KOPT-K1 (cell line): ENCODE results near the gene TACR2.
"Not testable (repeated sequence)": the region's sequence is repeated elsewhere in the genome, so short reads cannot be mapped to it uniquely, and the experiment has no call there.

Experiments used
- H3K27ac ChIP-seq: fragments of 200-600 bp; sonication (generic); 2 replicates; pipeline ENCODE4 v1.5.1; 2016; ENCODE audit warnings: antibody characterized with exemption, mild to moderate bottlenecking, low read depth, low read length; ENCODE audit not compliant: poor library complexity, severe bottlenecking
- H3K36me3 ChIP-seq: fragments of 200-600 bp; sonication (generic); 2 replicates; pipeline ENCODE4 v1.5.1; 2017; ENCODE audit warnings: antibody characterized with exemption, mild to moderate bottlenecking, low read length, moderate library complexity; ENCODE audit not compliant: insufficient read depth
- H3K9me3 ChIP-seq: fragments of 200-600 bp; sonication (generic); 2 replicates; pipeline ENCODE4 v1.5.1; 2017; ENCODE audit warnings: antibody characterized with exemption, low read length, mild to moderate bottlenecking; ENCODE audit not compliant: insufficient read depth, poor library complexity, severe bottlenecking

Gene TACR2

DNA sequence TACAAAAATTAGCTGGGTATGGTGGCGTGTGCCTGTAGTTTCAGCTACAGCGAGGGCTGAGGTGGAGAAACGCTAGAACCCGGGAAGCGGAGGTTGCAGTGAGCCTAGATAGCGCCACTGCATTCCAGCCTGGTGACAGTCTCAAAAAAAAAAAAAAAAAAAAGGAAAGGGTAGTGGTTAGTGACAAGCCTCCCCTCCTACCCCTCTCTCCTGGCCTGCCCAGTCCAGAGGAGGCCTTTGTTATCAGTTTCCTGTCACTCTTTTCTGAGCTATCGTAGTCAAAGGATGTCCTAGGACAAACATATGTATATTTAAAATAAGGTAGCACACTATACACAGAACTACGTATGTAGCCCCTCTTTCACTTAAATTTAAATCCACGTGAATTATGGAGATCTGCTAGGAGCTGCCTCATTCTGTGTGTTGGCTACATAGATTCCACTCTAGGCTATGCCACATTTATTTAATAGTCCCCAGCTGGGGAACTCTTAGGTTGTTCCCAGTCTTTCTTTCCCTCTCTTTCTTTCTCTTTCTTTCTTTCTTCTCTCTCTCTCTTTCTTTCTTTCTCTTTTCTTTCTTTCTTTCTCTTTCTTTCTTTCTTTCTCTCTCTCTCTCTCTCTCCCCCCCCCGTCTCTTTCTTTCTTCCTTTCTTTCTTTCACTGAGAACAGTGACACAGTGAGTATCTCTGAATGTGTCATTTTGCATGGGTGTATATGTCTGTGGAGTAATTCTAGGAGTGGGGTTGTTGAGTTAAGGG lies 38.5 kb upstream of the TACR2 start:
- no peak overlapping the region for H3K27ac ChIP-seq
- H3K9me3 ChIP-seq = no peaks in the 10 kb centered on the region
- no peaks in the 10 kb centered on the region for H3K36me3 ChIP-seq

DNA sequence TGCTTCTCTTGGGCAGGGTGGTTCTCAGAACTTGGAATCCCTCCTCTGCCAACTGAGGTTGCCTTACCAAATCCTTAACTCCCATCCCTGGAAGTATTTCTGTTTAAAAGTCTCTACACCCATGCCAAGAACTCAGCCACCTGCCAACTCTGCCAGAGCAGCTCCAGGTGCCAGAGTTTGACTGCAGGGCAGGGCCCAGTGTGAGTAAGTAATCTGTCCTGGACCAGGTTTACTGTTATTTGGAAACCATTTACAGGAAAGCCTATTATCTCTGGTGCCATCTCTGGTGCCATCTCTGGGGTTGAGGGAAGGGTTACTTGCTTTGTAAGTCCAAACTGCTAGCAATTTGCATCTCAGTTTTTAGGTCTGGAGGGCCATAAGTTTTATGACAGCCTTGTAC lies 37.1 kb upstream of the TACR2 start:
- no peak overlapping the region for H3K27ac ChIP-seq
- H3K36me3 ChIP-seq = no peaks in the 10 kb centered on the region
- H3K9me3 ChIP-seq = no peaks in the 10 kb centered on the region

DNA sequence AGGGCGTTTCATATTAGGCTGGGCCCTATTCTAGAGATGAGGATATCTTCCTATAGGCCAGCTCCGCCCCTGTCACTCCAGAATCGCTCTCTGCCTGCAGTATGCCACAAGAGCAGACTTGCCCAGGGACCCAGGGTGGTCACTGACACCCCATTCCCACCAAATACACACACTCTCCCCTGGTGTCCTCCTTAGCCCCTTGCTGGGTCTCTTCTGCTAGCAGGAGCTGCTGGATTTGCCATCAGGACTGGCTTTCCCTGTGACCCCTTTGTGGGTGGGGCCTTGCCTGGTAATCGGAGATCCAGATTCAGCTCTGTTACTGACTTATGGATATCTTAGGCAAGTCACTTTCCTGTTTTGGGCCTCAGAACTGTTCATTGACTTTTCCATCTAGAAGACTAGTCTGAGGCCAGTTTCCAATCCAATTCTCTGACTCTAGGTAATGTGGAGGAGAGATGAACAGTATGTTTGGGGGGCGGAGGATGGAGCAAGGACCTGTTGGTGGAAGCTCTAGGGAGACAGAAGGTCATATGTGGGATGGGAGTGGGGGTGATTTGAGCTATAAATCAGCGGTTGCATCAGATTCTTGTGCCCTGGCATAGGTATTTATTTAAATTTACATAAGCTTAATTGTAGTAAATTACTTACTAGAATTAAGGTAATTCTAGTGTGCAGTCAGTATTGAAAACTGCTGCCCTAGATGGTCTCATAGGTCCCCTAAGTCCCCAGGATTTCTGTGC lies 36.1 kb upstream of the TACR2 start:
- H3K36me3 ChIP-seq = no peaks in the 10 kb centered on the region
- H3K9me3 ChIP-seq = no peaks in the 10 kb centered on the region
- H3K27ac ChIP-seq = no peak overlapping the region

DNA sequence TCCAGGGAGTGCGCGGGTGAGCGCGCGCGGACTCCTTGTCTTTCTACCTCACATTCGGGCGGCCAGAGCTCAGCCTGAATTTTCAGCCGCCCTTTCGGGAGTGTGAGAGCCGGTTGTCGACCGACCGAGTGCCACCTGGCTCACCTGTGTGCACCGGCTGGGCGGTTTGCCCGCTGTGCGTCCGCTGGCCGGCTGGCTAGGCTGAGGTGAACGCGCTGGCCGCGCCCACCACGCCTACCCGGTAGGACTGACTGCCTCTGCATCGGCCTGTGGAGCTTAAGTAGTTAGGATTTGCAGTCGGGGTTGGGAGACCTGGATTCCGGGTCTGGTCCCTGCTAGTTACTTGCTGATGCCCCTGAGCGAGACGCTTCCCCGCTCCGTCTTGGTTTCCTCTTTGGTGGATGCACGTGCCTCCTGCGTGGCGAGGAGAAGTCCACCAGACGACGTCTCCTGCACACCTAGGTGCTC lies 35.1 kb upstream of the TACR2 start:
- H3K27ac ChIP-seq = no peak overlapping the region
- H3K36me3 ChIP-seq = no peaks in the 10 kb centered on the region
- H3K9me3 ChIP-seq = no peaks in the 10 kb centered on the region

DNA sequence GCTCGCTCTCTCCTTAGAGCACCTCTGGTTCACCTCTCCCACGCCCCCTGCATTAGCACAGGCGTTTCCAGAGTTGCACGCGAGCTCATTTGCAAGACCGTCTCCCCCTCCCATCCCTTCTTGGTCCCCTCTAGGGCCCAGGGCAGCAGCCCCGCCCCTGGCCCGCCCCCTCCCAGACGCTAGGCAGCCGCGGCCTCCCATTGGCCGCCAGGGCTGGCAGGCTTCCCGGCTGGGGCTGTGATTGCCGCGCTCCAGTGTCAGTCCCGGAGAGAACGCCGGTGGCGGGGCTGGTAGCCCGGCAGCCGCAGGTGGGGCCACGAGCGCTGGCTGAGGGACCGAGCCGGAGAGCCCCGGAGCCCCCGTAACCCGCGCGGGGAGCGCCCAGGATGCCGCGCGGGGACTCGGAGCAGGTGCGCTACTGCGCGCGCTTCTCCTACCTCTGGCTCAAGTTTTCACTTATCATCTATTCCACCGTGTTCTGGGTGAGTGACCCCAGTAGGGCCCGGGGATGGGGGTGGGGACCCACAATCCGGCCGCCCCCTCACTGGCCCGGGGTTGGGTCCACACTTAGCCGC lies 34.6 kb upstream of the TACR2 start, which contains the start of gene TSPAN15:
Gene TSPAN15, plus strand, starts transcription at position 257 of the 575 bp plus-strand sequence. Its CDS starts 130 bp downstream, at position 387.
- H3K9me3 ChIP-seq = no peaks in the 10 kb centered on the region
- H3K36me3 ChIP-seq = no peaks in the 10 kb centered on the region
- no peak within 1 kb of the TSS for H3K27ac ChIP-seq

DNA sequence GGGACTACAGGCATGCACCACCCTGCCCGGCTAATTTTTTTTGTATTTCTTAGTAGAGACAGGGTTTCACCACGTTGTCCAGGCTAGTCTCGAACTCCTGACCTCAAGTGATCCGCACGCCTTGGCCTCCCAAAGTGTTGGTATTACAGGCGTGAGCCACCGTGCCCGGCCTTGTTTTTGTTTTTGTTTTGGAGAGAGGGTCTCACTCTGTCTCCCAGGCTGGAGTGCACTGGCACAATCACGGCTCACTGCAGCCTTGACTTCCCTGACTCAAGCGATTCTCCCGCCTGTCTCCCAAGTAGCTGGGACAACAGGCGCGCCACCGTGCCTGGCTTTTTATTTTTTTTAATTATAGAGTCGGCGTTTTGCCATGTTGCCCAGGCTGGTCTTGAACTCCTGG lies 33.7 kb upstream of the TACR2 start:
- H3K27ac ChIP-seq, H3K9me3 ChIP-seq, H3K36me3 ChIP-seq: not testable (repeated sequence)

DNA sequence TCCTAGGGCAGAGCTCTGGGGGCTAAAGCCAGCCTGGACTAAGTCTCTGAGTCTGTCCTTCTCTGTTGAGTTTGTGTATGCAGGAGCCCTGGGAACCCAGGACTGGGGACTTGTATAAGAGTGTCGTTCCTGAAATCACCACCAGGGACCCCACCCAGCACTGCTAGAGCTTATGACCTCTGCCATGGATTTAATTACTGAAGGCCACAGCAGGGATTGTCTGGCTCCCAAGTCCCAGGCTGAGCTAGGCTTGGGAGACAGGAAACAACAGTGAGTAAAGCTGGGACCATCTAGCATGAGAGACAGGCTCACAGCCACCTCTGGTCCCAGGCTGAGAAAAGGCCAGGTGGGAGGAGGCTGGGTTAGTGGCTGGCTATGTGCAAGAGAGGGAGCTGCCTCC lies 33.1 kb upstream of the TACR2 start:
- Histone ChIP-seq H3K36me3 (no peaks in the 10 kb centered on the region), H3K27ac (no peak overlapping the region), H3K9me3 (no peaks in the 10 kb centered on the region)

DNA sequence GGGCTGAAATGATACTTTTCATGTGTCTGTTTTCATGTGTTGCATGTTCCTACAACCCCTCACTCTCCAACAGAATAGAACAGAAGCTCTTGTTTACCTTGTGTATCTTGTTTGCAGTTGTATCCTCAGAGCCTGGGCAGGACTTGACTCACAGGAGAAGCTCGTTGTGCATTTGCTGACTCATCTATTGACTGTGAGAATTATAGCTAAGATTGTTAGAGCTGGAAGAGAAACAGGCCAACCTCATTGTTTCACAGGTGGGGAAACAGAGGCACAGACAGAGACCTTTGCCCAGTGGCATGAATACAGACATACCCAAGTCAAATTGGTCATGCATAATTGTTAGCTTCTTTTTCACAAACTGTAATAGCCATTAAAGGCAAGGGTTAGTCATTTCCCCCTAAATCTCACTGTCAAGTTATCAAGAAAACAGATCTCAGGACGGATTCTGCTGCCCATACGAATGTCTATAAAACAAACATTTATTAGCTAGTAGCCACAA lies 30.0 kb upstream of the TACR2 start:
- H3K9me3 ChIP-seq = no peaks in the 10 kb centered on the region
- no peak overlapping the region for H3K27ac ChIP-seq
- H3K36me3 ChIP-seq = no peaks in the 10 kb centered on the region

DNA sequence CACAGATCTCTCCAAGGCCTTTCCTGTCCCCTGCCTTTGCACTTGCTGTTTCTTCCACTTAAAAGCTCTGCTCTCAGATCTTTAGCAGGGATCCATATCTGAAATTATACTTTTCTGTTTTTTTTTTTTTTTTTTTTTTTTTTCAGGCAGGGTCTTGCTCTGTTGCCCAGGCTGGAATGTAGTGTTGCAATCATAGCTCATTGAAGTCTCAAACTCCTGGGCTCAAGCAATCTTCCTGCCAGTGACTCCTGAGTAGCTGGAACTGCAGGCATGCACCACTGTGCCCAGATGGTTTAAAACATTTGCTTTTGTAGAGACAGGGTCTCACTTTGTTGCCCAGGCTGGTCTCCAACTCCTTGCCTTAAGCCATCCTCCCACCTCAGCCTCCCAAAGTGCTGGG lies 29.5 kb upstream of the TACR2 start:
- H3K27ac ChIP-seq = no peak overlapping the region
- no peaks in the 10 kb centered on the region for H3K36me3 ChIP-seq
- no peaks in the 10 kb centered on the region for H3K9me3 ChIP-seq

DNA sequence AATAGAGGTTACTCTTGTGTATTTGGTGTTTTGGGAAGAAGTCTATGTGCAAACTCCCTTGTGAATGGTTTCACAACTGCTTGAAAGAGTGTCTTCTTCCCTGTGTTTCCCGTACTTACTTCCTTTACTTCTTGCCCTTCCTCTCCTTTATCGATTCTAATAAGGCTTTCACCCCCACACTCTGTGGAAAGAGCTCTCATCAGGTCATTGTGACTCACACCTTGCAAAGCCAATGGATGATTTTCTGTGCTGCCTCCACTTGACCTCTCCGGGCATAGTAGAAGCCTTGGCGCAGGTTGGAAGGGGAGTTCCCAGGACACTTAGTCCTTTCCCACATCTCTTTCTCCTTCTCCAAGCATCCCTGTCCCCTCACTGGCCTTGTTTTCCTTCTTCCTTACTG lies 28.3 kb upstream of the TACR2 start:
- Histone ChIP-seq H3K27ac (no peak overlapping the region), H3K36me3 (no peaks in the 10 kb centered on the region), H3K9me3 (no peaks in the 10 kb centered on the region)

DNA sequence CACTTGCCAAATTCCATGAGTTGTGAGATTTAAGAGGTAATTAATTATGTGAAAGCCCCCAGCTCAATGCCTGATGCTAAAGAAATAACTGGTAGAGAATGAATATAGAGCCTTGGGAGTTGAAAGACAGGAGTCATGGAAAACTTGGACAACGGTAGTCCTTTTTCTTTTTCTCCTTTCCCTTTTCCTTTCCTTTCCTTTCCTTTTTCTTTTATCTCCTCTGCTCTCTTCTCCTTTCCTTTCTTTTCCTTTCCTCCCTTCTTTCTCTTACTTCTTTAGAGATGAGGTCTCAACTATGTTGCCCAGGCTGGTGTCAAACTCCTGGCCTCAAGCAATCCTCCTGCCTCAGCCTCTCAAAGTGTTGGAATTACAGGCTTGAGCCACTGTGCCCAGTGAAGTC lies 26.6 kb upstream of the TACR2 start:
- Histone ChIP-seq H3K36me3 (no peaks in the 10 kb centered on the region), H3K27ac (no peak overlapping the region), H3K9me3 (no peaks in the 10 kb centered on the region)

DNA sequence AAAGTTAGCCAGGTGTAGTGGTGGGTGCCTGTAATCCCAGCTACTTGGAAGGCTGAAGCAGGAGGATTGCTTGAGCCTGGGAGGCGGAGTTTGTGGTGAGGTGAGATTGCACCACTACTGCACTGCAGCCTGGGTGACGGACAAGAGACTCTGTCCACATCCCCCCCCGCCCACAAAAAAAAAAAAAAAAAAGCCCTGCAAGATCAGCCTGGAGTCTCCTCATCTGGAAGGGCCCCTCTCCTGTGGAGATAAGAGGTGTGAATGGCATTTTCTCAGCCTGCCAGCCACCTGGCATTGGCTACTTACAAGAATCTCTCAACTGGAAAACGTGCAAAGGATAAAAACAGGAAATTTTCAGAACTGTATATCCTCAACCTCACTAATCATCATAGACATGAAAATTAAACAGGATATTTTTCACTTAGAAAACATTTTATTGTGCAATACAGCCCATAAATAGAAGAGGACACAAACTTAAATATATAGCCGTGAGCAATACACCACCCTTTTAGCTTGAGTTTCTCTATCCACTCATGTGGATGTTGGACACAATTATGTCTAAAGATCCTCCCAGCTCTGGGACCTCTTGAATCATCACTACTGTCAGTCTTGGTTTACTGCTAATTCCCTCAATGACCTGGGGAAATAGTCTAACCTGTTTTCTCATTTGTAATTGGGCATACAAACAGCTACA lies 23.2 kb upstream of the TACR2 start:
- H3K9me3 ChIP-seq = no peaks in the 10 kb centered on the region
- H3K27ac ChIP-seq = no peak overlapping the region
- H3K36me3 ChIP-seq = no peaks in the 10 kb centered on the region

DNA sequence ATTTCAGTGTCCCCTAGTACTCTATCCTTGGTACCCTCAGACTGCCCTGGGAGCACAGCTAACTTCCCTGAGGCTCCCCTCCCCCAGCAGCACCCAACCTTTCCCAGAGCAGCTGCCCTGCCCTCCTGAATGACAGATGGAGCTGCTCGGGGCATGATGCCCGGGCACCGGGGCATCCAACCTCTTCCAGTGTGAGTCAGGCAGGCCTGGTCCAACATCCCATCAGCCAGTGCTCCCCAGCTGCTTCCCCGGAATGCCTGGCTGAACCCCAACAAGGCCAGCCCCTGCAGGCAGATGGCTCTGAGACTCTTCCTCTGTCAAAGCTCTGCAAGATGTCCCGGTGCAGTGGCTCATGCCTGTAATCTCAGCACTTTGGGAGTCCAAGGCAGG lies 22.6 kb upstream of the TACR2 start:
- Histone ChIP-seq H3K27ac (no peak overlapping the region), H3K36me3 (no peaks in the 10 kb centered on the region), H3K9me3 (no peaks in the 10 kb centered on the region)

DNA sequence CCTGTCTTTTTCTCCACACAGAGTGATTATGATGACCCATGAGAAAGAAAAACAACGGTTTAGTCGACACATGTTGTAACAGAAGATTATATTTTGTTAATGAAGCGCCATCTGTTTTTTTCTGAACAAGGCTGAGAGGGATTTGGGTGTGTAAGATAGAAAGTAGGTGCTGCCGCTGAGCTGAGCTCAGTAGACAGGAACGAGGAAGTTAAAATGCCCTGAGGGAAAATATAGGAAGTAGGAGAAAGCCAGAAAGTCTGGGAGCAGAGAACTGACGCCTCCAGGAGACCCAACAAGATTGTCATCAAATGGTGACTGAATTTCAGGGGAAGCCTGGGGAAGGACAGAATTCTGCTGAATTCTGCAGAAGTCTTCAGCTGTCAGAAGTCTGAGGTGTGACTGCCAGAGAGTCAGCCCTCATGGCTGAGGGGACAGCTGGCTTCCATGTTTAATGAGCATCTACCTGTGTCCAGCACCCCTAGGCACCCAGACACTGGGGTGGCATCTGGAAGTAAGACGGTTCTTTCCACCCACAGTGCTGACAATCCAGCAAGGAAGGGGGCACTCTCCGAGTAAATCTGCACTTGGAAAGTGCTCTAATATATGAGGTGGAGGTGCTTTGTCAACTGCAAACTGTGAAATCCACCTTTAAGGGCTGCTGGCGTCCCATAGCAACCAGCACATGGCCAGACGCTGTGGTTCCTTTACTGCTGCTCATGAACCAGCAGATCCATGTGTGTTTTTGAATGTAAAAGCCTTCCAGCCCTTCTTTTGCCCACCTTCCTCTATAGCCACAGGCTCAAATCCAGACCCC lies 22.0 kb upstream of the TACR2 start:
- no peaks in the 10 kb centered on the region for H3K36me3 ChIP-seq
- no peak overlapping the region for H3K27ac ChIP-seq
- H3K9me3 ChIP-seq = no peaks in the 10 kb centered on the region
